ENCODE results near the gene CLEC18A.
"Not testable (repeated sequence)": the region's sequence is repeated elsewhere in the genome, so short reads cannot be mapped to it uniquely, and the experiment has no call there.

- not testable (repeated sequence) for TF ChIP-seq YY1 (IDR thresholded peaks at IDR 0.05; ENCODE audit: insufficient read depth, insufficient read length); SUZ12 (IDR thresholded peaks at IDR 0.05; ENCODE audit: extremely low read depth, insufficient read depth, insufficient read length)
These were observed 14.5 kb downstream of the CLEC18A start for GRCh38 chr16:69965661-69966054.

All from NT2/D1 (cell line).